H1 (cell line): ENCODE data around the gene KLK1. TPM values are rescaled to one million over a fixed set of nuclear protein-coding genes. Genes with fewer than 3 reads are reported as not detected.

ENCODE experiments used
- CTCF ChIA-PET: fragments of 300-600 bp; sonication (Branson Sonifier 250); formaldehyde crosslinking; loops from one replicate; lab custom pipeline; 2021; ENCODE audit not compliant: partially characterized antibody; lab: Charles Lee
- POLR2A ChIA-PET: fragments of 300-600 bp; sonication (Branson Sonifier 250); formaldehyde crosslinking; loops from one replicate; lab custom pipeline; 2021; ENCODE audit warnings: inconsistent platforms; ENCODE audit not compliant: partially characterized antibody; lab: Charles Lee
- DNase-seq, 2 experiments: peaks; one replicate each; pipeline versions ENCODE4 v3.0.0 to v3.0.0-alpha.2; 2010 to 2022; ENCODE audit warnings: low spot score in 2 of 2, low read depth in 1 of 2, mixed read lengths in 1 of 2
- FAIRE-seq: peaks from 2 replicates; lab custom pipeline; 2011; peaks lifted over from hg19 to GRCh38; lab: Jason Lieb, UNC
- H2AFZ ChIP-seq: 2 replicates; pipeline ENCODE4 v1.8.1; 2012; ENCODE audit warnings: low read length, inconsistent platforms
- H2AK5ac ChIP-seq: 2 replicates; pipeline ENCODE4 v1.6.1; 2013; ENCODE audit warnings: low read depth, low read length
- H2BK120ac ChIP-seq: replicated peaks from 2 replicates; pipeline ENCODE3; 2013; ENCODE audit warnings: low read depth, low read length, inconsistent platforms
- H2BK12ac ChIP-seq: 2 replicates; pipeline ENCODE4 v1.6.1; 2013; ENCODE audit warnings: low read depth, low read length
- H2BK15ac ChIP-seq: 2 replicates; pipeline ENCODE4 v1.6.1; 2013; ENCODE audit warnings: low read length
- H2BK20ac ChIP-seq: 2 replicates; pipeline ENCODE4 v1.6.1; 2013; ENCODE audit warnings: low read length
- H2BK5ac ChIP-seq: 2 replicates; pipeline ENCODE4 v1.6.1; 2013; ENCODE audit warnings: low read depth, low read length
- H3K14ac ChIP-seq: 2 replicates; pipeline ENCODE4 v1.6.1; 2013; ENCODE audit warnings: inconsistent platforms; ENCODE audit not compliant: insufficient read length
- H3K18ac ChIP-seq: 2 replicates; pipeline ENCODE4 v1.6.1; 2013; ENCODE audit warnings: low read length; ENCODE audit errors: extremely low read depth
- H3K23ac ChIP-seq: 2 replicates; pipeline ENCODE4 v1.6.1; 2013; ENCODE audit warnings: inconsistent platforms; ENCODE audit not compliant: insufficient read length
- H3K23me2 ChIP-seq: 2 replicates; pipeline ENCODE4 v1.6.1; 2013; ENCODE audit warnings: low read depth, low read length
- H3K27ac ChIP-seq: 2 replicates; pipeline ENCODE4 v1.6.1; 2011; ENCODE audit warnings: low read depth, low read length, inconsistent platforms
- H3K27me3 ChIP-seq, 4 experiments: replicated peaks in 1 of 4; 1 replicate in 1 of 4; 2 replicates in 3 of 4; pipeline versions ENCODE4 v1.6.1 to v1.8.1; 2011 to 2013; ENCODE audit warnings: low read length in 3 of 4, mild to moderate bottlenecking in 3 of 4, inconsistent platforms in 2 of 4, mixed read lengths in 2 of 4, moderate library complexity in 1 of 4; ENCODE audit not compliant: control insufficient read depth in 3 of 4, insufficient read depth in 3 of 4; ENCODE audit errors: extremely low read depth in 1 of 4
- H3K36me3 ChIP-seq, 4 experiments: 2 replicates each; pipeline versions ENCODE4 v1.6.1 to v1.8.1; 2011 to 2013; ENCODE audit warnings: mild to moderate bottlenecking in 4 of 4, low read length in 3 of 4, moderate library complexity in 2 of 4, control low read depth in 1 of 4, inconsistent platforms in 1 of 4; ENCODE audit not compliant: insufficient read depth in 4 of 4, control insufficient read depth in 2 of 4
- H3K4ac ChIP-seq: replicated peaks from 2 replicates; pipeline ENCODE3; 2013; ENCODE audit warnings: low read length, low read depth, mixed read lengths, inconsistent platforms; ENCODE audit not compliant: insufficient read length
- H3K4me1 ChIP-seq, 4 experiments: replicated peaks in 1 of 4; 1 replicate in 1 of 4; 2 replicates in 3 of 4; pipeline versions ENCODE4 v1.6.1 to v1.8.1; 2011 to 2013; ENCODE audit warnings: low read length in 3 of 4, inconsistent platforms in 2 of 4, mixed read lengths in 1 of 4; ENCODE audit not compliant: insufficient read depth in 4 of 4, control insufficient read depth in 3 of 4
- H3K4me2 ChIP-seq, 2 experiments: 2 replicates each; pipeline versions ENCODE4 v1.6.1 to v1.8.1; 2011 to 2013; ENCODE audit warnings: low read depth in 2 of 2, low read length in 2 of 2, control low read depth in 1 of 2, inconsistent platforms in 1 of 2, mild to moderate bottlenecking in 1 of 2; ENCODE audit not compliant: insufficient read depth in 1 of 2
- H3K4me3 ChIP-seq, 4 experiments: fragments of 200-600, 300-600 bp in 1 of 4; sonication (generic), shearing (Covaris generic), sonication (Bioruptor Twin) in 1 of 4; 2 replicates each; pipeline versions ENCODE4 v1.5.1 to v1.8.1; 2011 to 2016; ENCODE audit warnings: low read length in 4 of 4, low read depth in 3 of 4, control low read depth in 2 of 4, inconsistent platforms in 2 of 4, mild to moderate bottlenecking in 2 of 4, mixed read lengths in 1 of 4, moderate library complexity in 1 of 4; ENCODE audit not compliant: insufficient read depth in 2 of 4; ENCODE audit errors: extremely low read depth in 1 of 4
- H3K56ac ChIP-seq: replicated peaks from 2 replicates; pipeline ENCODE3; 2013; ENCODE audit warnings: low read depth, mild to moderate bottlenecking, mixed read lengths, low read length, inconsistent platforms; ENCODE audit not compliant: insufficient read length
- H3K79me1 ChIP-seq: 2 replicates; pipeline ENCODE4 v1.6.1; 2013; ENCODE audit warnings: low read depth, low read length, control low read depth
- H3K79me2 ChIP-seq, 2 experiments: 2 replicates each; pipeline versions ENCODE4 v1.6.1 to v1.8.1; 2012 to 2013; ENCODE audit warnings: low read length in 2 of 2, mild to moderate bottlenecking in 2 of 2, inconsistent platforms in 1 of 2; ENCODE audit not compliant: insufficient read depth in 2 of 2, control insufficient read depth in 1 of 2
- H3K9ac ChIP-seq, 4 experiments: replicated peaks in 1 of 4; 1 replicate in 1 of 4; 2 replicates in 3 of 4; pipeline versions ENCODE4 v1.6.1 to v1.8.1; 2011 to 2013; ENCODE audit warnings: low read depth in 3 of 4, low read length in 3 of 4, control low read depth in 2 of 4, mild to moderate bottlenecking in 2 of 4, moderate library complexity in 2 of 4, inconsistent platforms in 1 of 4; ENCODE audit errors: extremely low read depth in 1 of 4
- H3K9me3 ChIP-seq, 2 experiments: 2 replicates each; pipeline versions ENCODE4 v1.6.1 to v1.8.1; 2012 to 2013; ENCODE audit warnings: mild to moderate bottlenecking in 2 of 2, moderate library complexity in 2 of 2, control low read depth in 1 of 2, inconsistent platforms in 1 of 2, low read depth in 1 of 2, low read length in 1 of 2, mixed read lengths in 1 of 2; ENCODE audit not compliant: insufficient read depth in 2 of 2
- H4K20me1 ChIP-seq, 2 experiments: replicated peaks in 1 of 2; 2 replicates each; pipeline versions ENCODE3 to v1.8.1; 2011 to 2013; ENCODE audit warnings: inconsistent platforms in 2 of 2, low read length in 2 of 2, mild to moderate bottlenecking in 1 of 2; ENCODE audit not compliant: insufficient read depth in 2 of 2, control insufficient read depth in 1 of 2
- H4K5ac ChIP-seq: 2 replicates; pipeline ENCODE4 v1.6.1; 2013; ENCODE audit warnings: low read length, low read depth, mixed read lengths, inconsistent platforms; ENCODE audit not compliant: insufficient read length
- H4K8ac ChIP-seq: 2 replicates; pipeline ENCODE4 v1.8.0; 2013; ENCODE audit warnings: mild to moderate bottlenecking, moderate library complexity, low read length, inconsistent platforms; ENCODE audit not compliant: insufficient read depth; ENCODE audit errors: extremely low read depth
- H4K91ac ChIP-seq: replicated peaks from 2 replicates; pipeline ENCODE3; 2013; ENCODE audit warnings: low read length, mixed read lengths, inconsistent platforms; ENCODE audit not compliant: insufficient read length
- BRCA1 ChIP-seq: IDR thresholded peaks from 2 replicates; pipeline ENCODE4 v1.6.1; 2012; ENCODE audit warnings: low read depth, low read length, improper control_type of control experiment
- CHD2 ChIP-seq: IDR thresholded peaks from 2 replicates; pipeline ENCODE4 v1.6.1; 2012; ENCODE audit warnings: low read length, improper control_type of control experiment
- GTF2F1 ChIP-seq: IDR thresholded peaks from 2 replicates; pipeline ENCODE4 v1.6.1; 2012; ENCODE audit warnings: low read depth, low read length, improper control_type of control experiment, borderline replicate concordance
- POLR2A ChIP-seq, 2 experiments: IDR thresholded peaks; 1 replicate in 1 of 2; 2 replicates in 1 of 2; pipeline ENCODE4 v1.6.1; 2011; ENCODE audit warnings: low read depth in 2 of 2, low read length in 2 of 2, mild to moderate bottlenecking in 2 of 2; ENCODE audit errors: control extremely low read depth in 1 of 2
- POLR2AphosphoS5 ChIP-seq: IDR thresholded peaks from 2 replicates; pipeline ENCODE4 v1.6.1; 2011; ENCODE audit warnings: low read depth, low read length
- RAD21 ChIP-seq, 2 experiments: IDR thresholded peaks in 1 of 2; conservative IDR thresholded peaks in 1 of 2; 2 replicates each; pipeline ENCODE4 v1.6.1; 2011; ENCODE audit warnings: low read depth in 2 of 2, low read length in 2 of 2, improper control_type of control experiment in 1 of 2, inconsistent platforms in 1 of 2, mild to moderate bottlenecking in 1 of 2, moderate library complexity in 1 of 2
- RBBP5 ChIP-seq: IDR thresholded peaks from 2 replicates; pipeline ENCODE4 v1.7.1; 2012; ENCODE audit warnings: low read depth, mild to moderate bottlenecking, inconsistent platforms, low read length, moderate library complexity, borderline replicate concordance
- SIN3A ChIP-seq, 2 experiments: IDR thresholded peaks in 1 of 2; conservative IDR thresholded peaks in 1 of 2; 2 replicates each; pipeline ENCODE4 v1.6.1; 2011 to 2012; ENCODE audit warnings: low read length in 2 of 2, improper control_type of control experiment in 1 of 2, low read depth in 1 of 2, mild to moderate bottlenecking in 1 of 2
- SIRT6 ChIP-seq: IDR thresholded peaks from one replicate; pipeline ENCODE4 v1.7.1; 2012; ENCODE audit warnings: low read length, inconsistent platforms
- SP1 ChIP-seq: IDR thresholded peaks from 2 replicates; pipeline ENCODE4 v1.6.1; 2011; ENCODE audit warnings: low read depth, low read length
- SUZ12 ChIP-seq: fragments of 200-600 bp; sonication (generic); IDR thresholded peaks from 2 replicates; pipeline ENCODE4 v1.6.1; 2012; ENCODE audit warnings: mild to moderate bottlenecking, inconsistent platforms, low read length, moderate library complexity, mixed read lengths
- ZNF274 ChIP-seq: IDR thresholded peaks from 2 replicates; pipeline ENCODE4 v1.7.0; 2012; ENCODE audit warnings: low read length, borderline replicate concordance; ENCODE audit errors: extremely low read depth
- WGBS, 2 experiments: shearing (Covaris generic) in 1 of 2; methylation state at CpG; one replicate each; pipeline versions ENCODE4 v1.1.6 to v1.1.7; 2013 to 2015; ENCODE audit warnings: low lambda C conversion rate in 2 of 2, mixed read lengths in 2 of 2, inconsistent platforms in 1 of 2, low coverage in 1 of 2, missing lambda C conversion rate in 1 of 2; ENCODE audit not compliant: insufficient replicate concordance in 2 of 2, insufficient coverage in 1 of 2, insufficient read length in 1 of 2; ENCODE audit errors: extremely low coverage in 1 of 2, missing lambda C conversion rate in 1 of 2; 5-methylcytosine and 5-hydroxymethylcytosine counted together
- polyA plus RNA-seq, 7 experiments: library from polyadenylated mRNA; depleted of rRNA in 3 of 7; stranded (reverse) in 5 of 7; unstranded in 2 of 7; fragments of >200 nt in 5 of 7; fragments of 200-250 nt in 2 of 7; gene quantifications; 1 replicate in 5 of 7; 2 replicates in 1 of 7; 4 replicates in 1 of 7; pipeline versions ENCODE4 v1.2.1 to v1.2.3, GENCODE V29; 2011 to 2013; ENCODE audit warnings: missing spikeins in 2 of 7, mixed read lengths in 2 of 7
- total RNA-seq: library from RNA; stranded (reverse); fragmentation: NEBNext Ultra II Directional; extraction: Animal tissue kit (Norgen Biotek cat#: 25700); gene quantifications from 2 replicates; pipeline ENCODE4 v1.2.1, GENCODE V29; 2021
- TF ChIP-seq, protein P1 (sequence below): IDR thresholded peaks from 2 replicates; pipeline ENCODE4 v1.6.1; 2012; ENCODE audit warnings: low read length, inconsistent platforms

The KLK1 gene
- total and polyA plus RNA-seq, 2 of the 8 experiments (the other 6 are each of a cell fraction or from before 2014, with no cell fraction given), result 3.4 to 4.0 TPM

DNA sequence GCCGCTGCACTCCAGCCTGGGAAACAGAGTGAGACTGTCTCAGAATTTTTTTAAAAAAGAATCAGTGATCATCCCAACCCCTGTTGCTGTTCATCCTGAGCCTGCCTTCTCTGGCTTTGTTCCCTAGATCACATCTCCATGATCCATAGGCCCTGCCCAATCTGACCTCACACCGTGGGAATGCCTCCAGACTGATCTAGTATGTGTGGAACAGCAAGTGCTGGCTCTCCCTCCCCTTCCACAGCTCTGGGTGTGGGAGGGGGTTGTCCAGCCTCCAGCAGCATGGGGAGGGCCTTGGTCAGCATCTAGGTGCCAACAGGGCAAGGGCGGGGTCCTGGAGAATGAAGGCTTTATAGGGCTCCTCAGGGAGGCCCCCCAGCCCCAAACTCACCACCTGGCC is 49.5 kb upstream of the KLK1 start, which contains the start of gene KLK2:
TSS of gene KLK2 (plus strand) at position 384 of the 400 bp plus-strand sequence. CDS start 35 bp downstream, outside the sequence.
- no peak within 1 kb of the TSS for H3K4ac ChIP-seq
- H3K79me1 ChIP-seq, result no peaks in the 10 kb centered on the region
- no peak within 1 kb of the TSS for H3K4me3 ChIP-seq
- H2BK12ac ChIP-seq, result no peak within 1 kb of the TSS
- POLR2A ChIA-PET, result interaction anchor here (1.1 to 3.6 kb wide), 3 partner anchors 52 to 77 kb away, joined by 3 to 16 read pairs (median 4); no protein-coding TSS in a partner anchor
- H3K9ac ChIP-seq, result no peak within 1 kb of the TSS; a peak in 1 of 7 replicates
- H3K36me3 ChIP-seq, result no peaks in the 10 kb centered on the region
- H3K9me3 ChIP-seq, result no peaks in the 10 kb centered on the region; a peak in 1 of 4 replicates
- no peaks in the 10 kb centered on the region for H4K20me1 ChIP-seq
- no peak within 1 kb of the TSS for H2BK120ac ChIP-seq
- H3K56ac ChIP-seq, result no peak within 1 kb of the TSS
- no peak for DNase-seq
- no peak within 1 kb of the TSS for H3K27ac ChIP-seq
- H3K14ac ChIP-seq, result no peak within 1 kb of the TSS
- H2BK15ac ChIP-seq, result no peak within 1 kb of the TSS
- H3K18ac ChIP-seq, result no peak within 1 kb of the TSS
- WGBS, 2 experiments, result 97% methylated on average over 2 of the region's 3 CpGs; no CpG with 5 or more reads in 1 of the 2 experiments
- no peak within 1 kb of the TSS for H4K91ac ChIP-seq
- H3K4me2 ChIP-seq, result no peak within 1 kb of the TSS
- peaks cover 0 to 3% (median 1%) of the 10 kb centered on the region in 4 experiments; a peak in 4 of 7 replicates for H3K27me3 ChIP-seq
- no peaks in the 10 kb centered on the region for H3K79me2 ChIP-seq
- no peak within 1 kb of the TSS for H2AK5ac ChIP-seq
- peaks cover 0 to 12% (median 3%) of the 10 kb centered on the region in 4 experiments; a peak in 3 of 7 replicates for H3K4me1 ChIP-seq
- CTCF ChIA-PET, result interaction anchor here (0.8 to 1.5 kb wide), 3 partner anchors 22 to 49 kb away, joined by 3 to 5 read pairs (median 3); no protein-coding TSS in a partner anchor
- no peak within 1 kb of the TSS for H4K5ac ChIP-seq
- no peak within 1 kb of the TSS for H4K8ac ChIP-seq
- no peak within 1 kb of the TSS for H3K23ac ChIP-seq
- peaks cover 5% of the 10 kb centered on the region; the same call in 1 of the 2 replicates for H3K23me2 ChIP-seq
- H2BK5ac ChIP-seq, result no peak within 1 kb of the TSS
- H2BK20ac ChIP-seq, result no peak within 1 kb of the TSS
- FAIRE-seq, result no peak
- no peak within 1 kb of the TSS for H2AFZ ChIP-seq
- no peak for TF ChIP-seq SUZ12
- no peak for TF ChIP-seq GTF2F1
- TF ChIP-seq SIN3A (conservative IDR thresholded peaks at IDR 0.05 in 1 of 2, IDR thresholded peaks at IDR 0.05 in 1 of 2; ENCODE audit: low read depth in 1 of 2, low read length in 2 of 2), result no peak
- TF ChIP-seq ZNF274, result no peak
- TF ChIP-seq RAD21 (IDR thresholded peaks at IDR 0.05 in 1 of 2, conservative IDR thresholded peaks at IDR 0.05 in 1 of 2; ENCODE audit: low read depth in 2 of 2, low read length in 2 of 2), result no peak
- TF ChIP-seq SP1, result no peak
- TF ChIP-seq POLR2A (IDR thresholded peaks at IDR 0.05; ENCODE audit: control extremely low read depth in 1 of 2, low read depth in 2 of 2, low read length in 2 of 2), result no peak
- no peak for TF ChIP-seq CHD2
- no peak for TF ChIP-seq POLR2AphosphoS5
- TF ChIP-seq, protein P1, sequence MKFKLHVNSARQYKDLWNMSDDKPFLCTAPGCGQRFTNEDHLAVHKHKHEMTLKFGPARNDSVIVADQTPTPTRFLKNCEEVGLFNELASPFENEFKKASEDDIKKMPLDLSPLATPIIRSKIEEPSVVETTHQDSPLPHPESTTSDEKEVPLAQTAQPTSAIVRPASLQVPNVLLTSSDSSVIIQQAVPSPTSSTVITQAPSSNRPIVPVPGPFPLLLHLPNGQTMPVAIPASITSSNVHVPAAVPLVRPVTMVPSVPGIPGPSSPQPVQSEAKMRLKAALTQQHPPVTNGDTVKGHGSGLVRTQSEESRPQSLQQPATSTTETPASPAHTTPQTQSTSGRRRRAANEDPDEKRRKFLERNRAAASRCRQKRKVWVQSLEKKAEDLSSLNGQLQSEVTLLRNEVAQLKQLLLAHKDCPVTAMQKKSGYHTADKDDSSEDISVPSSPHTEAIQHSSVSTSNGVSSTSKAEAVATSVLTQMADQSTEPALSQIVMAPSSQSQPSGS, result no peak
- TF ChIP-seq RBBP5, result no peak
- no peak for TF ChIP-seq SIRT6
- TF ChIP-seq BRCA1, result no peak
